GM19372 (cell line): ENCODE data around the gene ARHGAP6.
"Not testable (repeated sequence)": the region's sequence is repeated elsewhere in the genome, so short reads cannot be mapped to it uniquely, and the experiment has no call there.

Source experiments
- ATAC-seq: cut with Tn5 transposase; IDR thresholded peaks from one replicate; pipeline ENCODE4 v1.9.1; 2021; ENCODE audit warnings: mild to moderate bottlenecking, low read depth, moderate library complexity; ENCODE audit not compliant: unreplicated experiment

The ARHGAP6 gene

GRCh38 chrX:11647138-11647537 is 18.6 kb downstream of the ARHGAP6 start:
- ATAC-seq: no peak

- no peak for ATAC-seq
Measured at GRCh38 chrX:11641349-11642065, 24.2 kb downstream of the ARHGAP6 start.

- ATAC-seq: no peak
Measured at GRCh38 chrX:11640089-11640488, 25.6 kb downstream of the ARHGAP6 start.

GRCh38 chrX:11632732-11633131 is 33.0 kb downstream of the ARHGAP6 start:
- ATAC-seq: no peak

- no peak for ATAC-seq
Measured at GRCh38 chrX:11629593-11630211, 36.0 kb downstream of the ARHGAP6 start.

GRCh38 chrX:11628399-11628798 is 37.3 kb downstream of the ARHGAP6 start:
- no peak for ATAC-seq

GRCh38 chrX:11626351-11626750 is 39.4 kb downstream of the ARHGAP6 start:
- no peak for ATAC-seq

GRCh38 chrX:11619441-11619840 is 46.3 kb downstream of the ARHGAP6 start:
- ATAC-seq: no peak

GRCh38 chrX:11614253-11614652 is 51.5 kb downstream of the ARHGAP6 start:
- not testable (repeated sequence) for ATAC-seq

- no peak for ATAC-seq
Measured at GRCh38 chrX:11611965-11612364, 53.8 kb downstream of the ARHGAP6 start.

GRCh38 chrX:11611161-11611560 is 54.6 kb downstream of the ARHGAP6 start:
- ATAC-seq: no peak

- no peak for ATAC-seq
Measured at GRCh38 chrX:11609109-11609508, 56.6 kb downstream of the ARHGAP6 start.

- ATAC-seq: no peak
Measured at GRCh38 chrX:11606408-11606807, 59.3 kb downstream of the ARHGAP6 start.

- no peak for ATAC-seq
Measured at GRCh38 chrX:11600578-11600977, 65.1 kb downstream of the ARHGAP6 start.

GRCh38 chrX:11597479-11597878 is 68.2 kb downstream of the ARHGAP6 start:
- no peak for ATAC-seq

GRCh38 chrX:11591723-11592346 is 73.9 kb downstream of the ARHGAP6 start:
- no peak for ATAC-seq

GRCh38 chrX:11589641-11590040 is 76.1 kb downstream of the ARHGAP6 start:
- no peak for ATAC-seq

- ATAC-seq: no peak
Measured at GRCh38 chrX:11588097-11588496, 77.6 kb downstream of the ARHGAP6 start.

GRCh38 chrX:11585174-11585573 is 80.5 kb downstream of the ARHGAP6 start:
- no peak for ATAC-seq

GRCh38 chrX:11580789-11581188 is 84.9 kb downstream of the ARHGAP6 start:
- no peak for ATAC-seq

- no peak for ATAC-seq
Measured at GRCh38 chrX:11579636-11580600, 85.8 kb downstream of the ARHGAP6 start.
